ENCODE measurements around the gene PTPRN2. TPM values are rescaled to one million over a fixed set of nuclear protein-coding genes. Genes with fewer than 3 reads are reported as not detected.
A peak's percentile ranks its signal among the peaks of the same experiment; 100 is the strongest.

Gene PTPRN2
- total and polyA plus RNA-seq, 9 of the 15 experiments (the other 6 are each of a cell fraction or from before 2014, with no cell fraction given), result not detected

GRCh38 chr7:158312789-158313188, 274.8 kb downstream of the PTPRN2 start:
- ATAC-seq (no peak), FAIRE-seq (no peak), DNase-seq (ENCODE audit: extremely low read depth in 1 of 4, low spot score in 3 of 4) (no peak)
- H2AFZ ChIP-seq (ENCODE audit: low read depth, low read length), result no peak overlapping the region
- intact Hi-C loops (cut with micrococcal nuclease), result no loop called here
- no peaks in the 10 kb centered on the region for H3K9me1 ChIP-seq (ENCODE audit: control insufficient read depth, insufficient read depth, low read length)
- no peak overlapping the region for H3K4me3 ChIP-seq
- ChIA-PET CTCF (ENCODE audit: low intra/inter-chr PET ratio) (no interaction called here), POLR2A (no interaction called here)
- H3K4me1 ChIP-seq (replicated peaks in 1 of 2; ENCODE audit: control insufficient read depth in 2 of 2, insufficient read depth in 2 of 2, low read length in 2 of 2), result no peaks in the 10 kb centered on the region
- H3K9ac ChIP-seq (ENCODE audit: insufficient read depth in 1 of 2, low read depth in 2 of 2, low read length in 2 of 2), result no peak overlapping the region
- no peak overlapping the region for H3K27ac ChIP-seq (ENCODE audit: extremely low read depth, low read depth, low read length)
- no peak for TF ChIP-seq SRF (CRISPR knock-in tag; IDR thresholded peaks at IDR 0.05)
- TF ChIP-seq ZNF740 (CRISPR knock-in tag; IDR thresholded peaks at IDR 0.05), result no peak
- no peak for TF ChIP-seq ZNF740 (tag; IDR thresholded peaks at IDR 0.05)
- no peak for TF ChIP-seq HCFC1 (IDR thresholded peaks at IDR 0.05; ENCODE audit: low read depth, low read length)
- H3K4me2 ChIP-seq (ENCODE audit: insufficient read depth, low read length), result no peak overlapping the region
- H3K79me2 ChIP-seq (ENCODE audit: control insufficient read depth, insufficient read depth, low read length), result no peaks in the 10 kb centered on the region
- BruUV-seq (replicated peaks), result no TSS peak
- peaks cover 16% of the 10 kb centered on the region for H3K9me3 ChIP-seq (replicated peaks; ENCODE audit: control insufficient read depth, insufficient read depth, low read depth, low read length)
- in situ Hi-C loops (cut with MboI), result no loop called here
- no peaks in the 10 kb centered on the region for H3K36me3 ChIP-seq (ENCODE audit: control insufficient read depth, insufficient read depth, low read length)
- 5% methylated on average over 10 of the region's 10 CpGs for WGBS (ENCODE audit: insufficient coverage, low coverage, missing lambda C conversion rate)
- H3K27me3 ChIP-seq (ENCODE audit: control insufficient read depth in 2 of 2, insufficient read depth in 2 of 2, low read length in 2 of 2), result peaks cover 8 to 15% of the 10 kb centered on the region in 2 experiments; a peak in 3 of 5 replicates
- H4K20me1 ChIP-seq (replicated peaks; ENCODE audit: control insufficient read depth, insufficient read depth, low read length), result no peaks in the 10 kb centered on the region

- no TSS peak for BruUV-seq (replicated peaks)
- Histone ChIP-seq H3K9ac (ENCODE audit: insufficient read depth in 1 of 2, low read depth in 2 of 2, low read length in 2 of 2) (no peak overlapping the region), H3K9me3 (replicated peaks; ENCODE audit: control insufficient read depth, insufficient read depth, low read depth, low read length) (peaks cover 16% of the 10 kb centered on the region), H3K9me1 (ENCODE audit: control insufficient read depth, insufficient read depth, low read length) (no peaks in the 10 kb centered on the region), H4K20me1 (replicated peaks; ENCODE audit: control insufficient read depth, insufficient read depth, low read length) (no peaks in the 10 kb centered on the region), H3K79me2 (ENCODE audit: control insufficient read depth, insufficient read depth, low read length) (no peaks in the 10 kb centered on the region), H3K27ac (ENCODE audit: extremely low read depth, low read depth, low read length) (no peak overlapping the region), H2AFZ (ENCODE audit: low read depth, low read length) (no peak overlapping the region), H3K36me3 (ENCODE audit: control insufficient read depth, insufficient read depth, low read length) (no peaks in the 10 kb centered on the region), H3K4me1 (replicated peaks in 1 of 2; ENCODE audit: control insufficient read depth in 2 of 2, insufficient read depth in 2 of 2, low read length in 2 of 2) (no peaks in the 10 kb centered on the region), H3K4me3 (no peak overlapping the region), H3K27me3 (ENCODE audit: control insufficient read depth in 2 of 2, insufficient read depth in 2 of 2, low read length in 2 of 2) (peaks cover 2 to 5% of the 10 kb centered on the region in 2 experiments; a peak in 3 of 5 replicates), H3K4me2 (ENCODE audit: insufficient read depth, low read length) (no peak overlapping the region)
- intact Hi-C loops (cut with micrococcal nuclease), result no loop called here
- DNase-seq (ENCODE audit: extremely low read depth in 1 of 4, low spot score in 3 of 4), result no peak
- in situ Hi-C loops (cut with MboI), result no loop called here
- FAIRE-seq, result no peak
- TF ChIP-seq GTF2B (IDR thresholded peaks at IDR 0.05; ENCODE audit: extremely low read depth, insufficient read length) (no peak), MAX (CRISPR knock-in tag; IDR thresholded peaks at IDR 0.05) (peak; percentile 34; the same call in 1 of the 2 replicates), ZNF175 (CRISPR knock-in tag; IDR thresholded peaks at IDR 0.05; ENCODE audit: low read depth) (no peak), TCF15 (CRISPR knock-in tag; IDR thresholded peaks at IDR 0.05) (no peak), NCOA1 (IDR thresholded peaks at IDR 0.05; ENCODE audit: low read depth) (no peak), CEBPG (CRISPR knock-in tag; IDR thresholded peaks at IDR 0.05) (no peak), CEBPG (tag; conservative IDR thresholded peaks at IDR 0.05 in 1 of 2, IDR thresholded peaks at IDR 0.05 in 1 of 2) (no peak), TRIM28 (IDR thresholded peaks at IDR 0.05) (no peak), GATAD2B (IDR thresholded peaks at IDR 0.05; ENCODE audit: borderline replicate concordance) (no peak)
- CTCF ChIA-PET (ENCODE audit: low intra/inter-chr PET ratio), result no interaction called here
- WGBS (ENCODE audit: insufficient coverage, low coverage, missing lambda C conversion rate), result under 1% methylated on average over 11 of the region's 11 CpGs
- POLR2A ChIA-PET, result no interaction called here
- ATAC-seq, result no peak
Observed at GRCh38 chr7:158311791-158312190, 275.8 kb downstream of the PTPRN2 start.
